HG02981 (cell line): ENCODE measurements around the gene CADPS2.

Source experiments
- ATAC-seq: cut with Tn5 transposase; IDR thresholded peaks from one replicate; pipeline ENCODE4 v1.9.1; 2021; ENCODE audit warnings: mild to moderate bottlenecking, moderate library complexity; ENCODE audit not compliant: unreplicated experiment

Gene CADPS2

GRCh38 chr7:122544463-122544862 is 341.8 kb downstream of the CADPS2 start:
- ATAC-seq = peak; percentile 81

GRCh38 chr7:122543891-122544290 is 342.4 kb downstream of the CADPS2 start:
- ATAC-seq = no peak

- ATAC-seq = no peak
These were observed 343.1 kb downstream of the CADPS2 start for GRCh38 chr7:122543166-122543565.

GRCh38 chr7:122535086-122535485 is 351.2 kb downstream of the CADPS2 start:
- ATAC-seq = no peak

GRCh38 chr7:122532406-122533269 is 353.6 kb downstream of the CADPS2 start:
- ATAC-seq = no peak

GRCh38 chr7:122528879-122529481 is 357.3 kb downstream of the CADPS2 start:
- no peak for ATAC-seq

GRCh38 chr7:122525355-122525754 is 360.9 kb downstream of the CADPS2 start:
- no peak for ATAC-seq

GRCh38 chr7:122521767-122522166 is 364.5 kb downstream of the CADPS2 start:
- ATAC-seq = no peak

- no peak for ATAC-seq
These were observed 365.2 kb downstream of the CADPS2 start for GRCh38 chr7:122520971-122521555.

- no peak for ATAC-seq
These were observed 367.8 kb downstream of the CADPS2 start for GRCh38 chr7:122518488-122518887.

- ATAC-seq = no peak
These were observed 368.7 kb downstream of the CADPS2 start for GRCh38 chr7:122517576-122517975.

- ATAC-seq = no peak
These were observed 370.9 kb downstream of the CADPS2 start for GRCh38 chr7:122515404-122515803.

GRCh38 chr7:122511268-122511667 is 375.0 kb downstream of the CADPS2 start:
- ATAC-seq = no peak

- no peak for ATAC-seq
These were observed 378.7 kb downstream of the CADPS2 start for GRCh38 chr7:122507591-122507990.

- ATAC-seq = no peak
These were observed 394.3 kb downstream of the CADPS2 start for GRCh38 chr7:122492007-122492406.

GRCh38 chr7:122488241-122488640 is 398.0 kb downstream of the CADPS2 start:
- ATAC-seq = no peak

- no peak for ATAC-seq
These were observed 399.1 kb downstream of the CADPS2 start for GRCh38 chr7:122487131-122487530.

- ATAC-seq = no peak
These were observed 400.4 kb downstream of the CADPS2 start for GRCh38 chr7:122485856-122486255.

GRCh38 chr7:122482212-122482611 is 404.0 kb downstream of the CADPS2 start:
- ATAC-seq = no peak

GRCh38 chr7:122470859-122471258 is 415.4 kb downstream of the CADPS2 start:
- no peak for ATAC-seq

- no peak for ATAC-seq
These were observed 417.3 kb downstream of the CADPS2 start for GRCh38 chr7:122468945-122469344.
